Measurements from ENCODE around the gene PDK1.

Gene PDK1

GRCh38 chr2:172655091-172655837, 99.4 kb downstream of the PDK1 start:
- DNase-seq: no peak

GRCh38 chr2:172655838-172656573, 100.1 kb downstream of the PDK1 start:
- no peak for DNase-seq

Data from activated CD4-positive, CD25-positive, alpha-beta regulatory T cell treated with anti-CD3 and anti-CD28 coated beads, Interleukin-2, amount 50 U/mL, for 72 hours (primary cell).